NT2/D1 (cell line): ENCODE results near the gene GYPE.
"Not testable (repeated sequence)": the region's sequence is repeated elsewhere in the genome, so short reads cannot be mapped to it uniquely, and the experiment has no call there.

ENCODE experiments used
- YY1 ChIP-seq: IDR thresholded peaks from 2 replicates; pipeline ENCODE4 v1.6.1; 2011; ENCODE audit not compliant: insufficient read length, insufficient read depth
- ZNF274 ChIP-seq: IDR thresholded peaks from 2 replicates; pipeline ENCODE4 v1.6.1; 2011; ENCODE audit warnings: mild to moderate bottlenecking, low read depth, low read length

DNA sequence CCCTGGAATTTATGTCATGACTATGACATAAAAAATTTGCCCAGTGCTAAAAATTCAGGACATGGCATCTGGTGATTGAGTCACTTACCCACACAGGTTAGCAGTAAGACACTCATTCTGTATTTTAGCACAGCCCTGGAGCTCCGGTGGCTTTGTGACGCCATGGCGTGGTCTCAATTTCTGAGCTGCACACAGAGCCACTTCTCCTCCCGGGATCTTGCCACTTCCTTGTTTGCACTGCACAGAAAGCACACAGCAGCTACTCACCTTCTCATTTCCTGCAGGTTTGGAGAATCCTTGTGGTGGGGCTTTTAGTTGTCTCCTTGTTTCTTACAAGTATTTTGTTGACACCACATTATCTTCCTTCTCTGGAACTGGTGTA lies 76.1 kb downstream of the GYPE start:
- not testable (repeated sequence) for TF ChIP-seq ZNF274, YY1
